H1 (cell line): Measurements from ENCODE around the gene SNX27. TPM values are rescaled to one million over a fixed set of nuclear protein-coding genes. Genes with fewer than 3 reads are reported as not detected.

ENCODE experiments used
- KDM1A ChIP-seq: fragments of 200-600, 300-600 bp; sonication (generic); IDR thresholded peaks from 2 replicates; pipeline ENCODE4 v1.7.1; 2016; ENCODE audit warnings: mild to moderate bottlenecking, low read length, borderline replicate concordance
- NANOG ChIP-seq: IDR thresholded peaks from 2 replicates; pipeline ENCODE4 v1.6.1; 2011; ENCODE audit warnings: low read length, low read depth, mild to moderate bottlenecking, inconsistent platforms; ENCODE audit not compliant: insufficient read depth, poor library complexity, severe bottlenecking
- SIX5 ChIP-seq: IDR thresholded peaks from 2 replicates; pipeline ENCODE4 v1.6.1; 2011; ENCODE audit warnings: mild to moderate bottlenecking, low read depth, low read length
- TCF12 ChIP-seq: IDR thresholded peaks from 2 replicates; pipeline ENCODE4 v1.6.1; 2011; ENCODE audit warnings: low read depth, mild to moderate bottlenecking, low read length
- USF2 ChIP-seq: IDR thresholded peaks from 2 replicates; pipeline ENCODE4 v1.6.1; 2011; ENCODE audit warnings: low read length, improper control_type of control experiment
- polyA plus RNA-seq, 7 experiments: library from polyadenylated mRNA; depleted of rRNA in 3 of 7; stranded (reverse) in 5 of 7; unstranded in 2 of 7; fragments of >200 nt in 5 of 7; fragments of 200-250 nt in 2 of 7; gene quantifications; 1 replicate in 5 of 7; 2 replicates in 1 of 7; 4 replicates in 1 of 7; pipeline versions ENCODE4 v1.2.1 to v1.2.3, GENCODE V29; 2011 to 2013; ENCODE audit warnings: missing spikeins in 2 of 7, mixed read lengths in 2 of 7
- total RNA-seq: library from RNA; stranded (reverse); fragmentation: NEBNext Ultra II Directional; extraction: Animal tissue kit (Norgen Biotek cat#: 25700); gene quantifications from 2 replicates; pipeline ENCODE4 v1.2.1, GENCODE V29; 2021

The SNX27 gene
- total and polyA plus RNA-seq, 2 of the 8 experiments (the other 6 are each of a cell fraction or from before 2014, with no cell fraction given) = 23.4 to 65.4 TPM

- TF ChIP-seq USF2 (no peak), KDM1A (no peak), NANOG (no peak), SIX5 (no peak), TCF12 (no peak)
These were observed 43.5 kb downstream of the SNX27 start (continued) for GRCh38 chr1:151655371-151655770.
